ENCODE measurements around the gene LRPAP1. TPM values are rescaled to one million over a fixed set of nuclear protein-coding genes. Genes with fewer than 3 reads are reported as not detected.
A peak's percentile ranks its signal among the peaks of the same experiment; 100 is the strongest.

Gene LRPAP1
- polyA plus RNA-seq, 2 of the 4 experiments (the other 2 are of a cell fraction) = 64.3 to 81.1 TPM

DNA sequence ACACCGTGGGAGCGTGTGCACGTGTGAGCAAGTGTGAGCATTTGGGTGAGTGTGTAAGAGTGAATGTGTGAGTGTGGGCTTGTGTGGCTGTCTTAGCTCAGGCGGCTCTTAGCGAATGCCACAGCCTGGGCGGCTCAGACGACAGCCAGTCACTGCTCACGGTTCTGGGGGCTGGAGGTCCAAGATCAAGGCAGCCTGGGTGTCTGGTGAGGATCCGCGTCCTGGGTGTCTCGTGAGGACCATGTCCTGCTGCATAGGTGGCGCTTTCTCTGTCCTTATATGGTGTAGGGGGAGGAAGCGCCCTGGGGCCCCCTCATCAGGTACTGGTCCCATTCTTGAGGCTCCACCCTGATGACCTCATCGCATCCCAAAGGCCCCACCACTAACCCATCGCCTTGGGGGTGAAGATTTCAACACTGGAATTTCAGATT lies 64.6 kb downstream of the LRPAP1 start (continued):
- TF ChIP-seq, protein P1, sequence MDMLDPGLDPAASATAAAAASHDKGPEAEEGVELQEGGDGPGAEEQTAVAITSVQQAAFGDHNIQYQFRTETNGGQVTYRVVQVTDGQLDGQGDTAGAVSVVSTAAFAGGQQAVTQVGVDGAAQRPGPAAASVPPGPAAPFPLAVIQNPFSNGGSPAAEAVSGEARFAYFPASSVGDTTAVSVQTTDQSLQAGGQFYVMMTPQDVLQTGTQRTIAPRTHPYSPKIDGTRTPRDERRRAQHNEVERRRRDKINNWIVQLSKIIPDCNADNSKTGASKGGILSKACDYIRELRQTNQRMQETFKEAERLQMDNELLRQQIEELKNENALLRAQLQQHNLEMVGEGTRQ (IDR thresholded peaks at IDR 0.05) = no peak
- TF ChIP-seq, protein P2, sequence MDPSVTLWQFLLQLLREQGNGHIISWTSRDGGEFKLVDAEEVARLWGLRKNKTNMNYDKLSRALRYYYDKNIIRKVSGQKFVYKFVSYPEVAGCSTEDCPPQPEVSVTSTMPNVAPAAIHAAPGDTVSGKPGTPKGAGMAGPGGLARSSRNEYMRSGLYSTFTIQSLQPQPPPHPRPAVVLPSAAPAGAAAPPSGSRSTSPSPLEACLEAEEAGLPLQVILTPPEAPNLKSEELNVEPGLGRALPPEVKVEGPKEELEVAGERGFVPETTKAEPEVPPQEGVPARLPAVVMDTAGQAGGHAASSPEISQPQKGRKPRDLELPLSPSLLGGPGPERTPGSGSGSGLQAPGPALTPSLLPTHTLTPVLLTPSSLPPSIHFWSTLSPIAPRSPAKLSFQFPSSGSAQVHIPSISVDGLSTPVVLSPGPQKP (IDR thresholded peaks at IDR 0.05; ENCODE audit: low read depth, low read length) = no peak
- TF ChIP-seq EHF (CRISPR knock-in tag; IDR thresholded peaks at IDR 0.05) = no peak
- TF ChIP-seq JUN (IDR thresholded peaks at IDR 0.05) = no peak

DNA sequence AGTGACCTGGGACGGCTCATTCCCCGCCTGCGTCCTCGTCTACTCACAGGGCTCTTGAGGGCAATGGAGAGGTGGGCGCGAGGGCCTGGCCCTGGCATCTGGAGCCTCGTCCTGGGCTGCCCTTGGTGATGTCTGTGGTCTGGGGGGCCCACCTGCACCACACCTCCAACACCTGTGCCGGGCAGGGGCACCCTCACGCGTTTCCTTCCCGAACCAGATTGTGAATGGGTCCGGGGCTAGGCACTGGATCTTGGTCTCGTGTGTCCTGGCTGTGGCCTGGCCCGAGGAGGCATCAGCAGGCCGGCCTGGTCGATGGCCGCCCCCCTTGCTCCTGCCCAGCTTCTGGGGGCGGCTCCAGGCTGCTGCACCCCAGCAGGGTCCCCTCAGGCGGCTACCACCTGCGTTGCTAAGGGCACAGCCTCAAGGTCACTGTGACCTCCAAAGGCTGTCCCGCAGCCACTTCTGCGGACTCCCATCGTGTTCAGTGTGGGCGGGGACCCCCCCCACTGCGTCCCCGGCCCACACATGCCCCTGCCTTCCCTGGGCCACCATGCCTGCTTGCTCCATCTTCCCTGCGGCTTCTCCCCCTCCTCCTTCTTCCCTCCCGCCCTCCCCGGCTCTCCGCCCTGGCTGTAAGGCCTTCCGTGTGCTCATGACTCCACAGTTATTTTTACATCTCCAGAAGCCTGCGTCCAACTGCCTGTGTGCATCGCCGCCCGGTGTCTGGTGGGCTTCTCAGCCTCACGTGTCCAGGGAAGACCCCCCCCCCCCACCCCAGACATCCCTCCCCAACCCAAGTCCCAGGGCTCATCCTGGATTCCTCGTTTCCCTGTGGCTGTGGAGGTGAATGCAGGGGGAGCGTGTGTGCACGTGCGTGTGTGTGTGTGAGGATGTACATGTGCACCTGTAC lies 65.3 kb downstream of the LRPAP1 start:
- FAIRE-seq (no peak), ATAC-seq (peak in 1 of 2 experiments; percentile 15; a peak in 2 of 6 replicates)
- CTCF ChIA-PET = interaction anchor here (1.2 to 1.9 kb wide), 3 partner anchors 13 to 121 kb away, joined by 3 to 6 read pairs (median 4); no protein-coding TSS in a partner anchor

DNA sequence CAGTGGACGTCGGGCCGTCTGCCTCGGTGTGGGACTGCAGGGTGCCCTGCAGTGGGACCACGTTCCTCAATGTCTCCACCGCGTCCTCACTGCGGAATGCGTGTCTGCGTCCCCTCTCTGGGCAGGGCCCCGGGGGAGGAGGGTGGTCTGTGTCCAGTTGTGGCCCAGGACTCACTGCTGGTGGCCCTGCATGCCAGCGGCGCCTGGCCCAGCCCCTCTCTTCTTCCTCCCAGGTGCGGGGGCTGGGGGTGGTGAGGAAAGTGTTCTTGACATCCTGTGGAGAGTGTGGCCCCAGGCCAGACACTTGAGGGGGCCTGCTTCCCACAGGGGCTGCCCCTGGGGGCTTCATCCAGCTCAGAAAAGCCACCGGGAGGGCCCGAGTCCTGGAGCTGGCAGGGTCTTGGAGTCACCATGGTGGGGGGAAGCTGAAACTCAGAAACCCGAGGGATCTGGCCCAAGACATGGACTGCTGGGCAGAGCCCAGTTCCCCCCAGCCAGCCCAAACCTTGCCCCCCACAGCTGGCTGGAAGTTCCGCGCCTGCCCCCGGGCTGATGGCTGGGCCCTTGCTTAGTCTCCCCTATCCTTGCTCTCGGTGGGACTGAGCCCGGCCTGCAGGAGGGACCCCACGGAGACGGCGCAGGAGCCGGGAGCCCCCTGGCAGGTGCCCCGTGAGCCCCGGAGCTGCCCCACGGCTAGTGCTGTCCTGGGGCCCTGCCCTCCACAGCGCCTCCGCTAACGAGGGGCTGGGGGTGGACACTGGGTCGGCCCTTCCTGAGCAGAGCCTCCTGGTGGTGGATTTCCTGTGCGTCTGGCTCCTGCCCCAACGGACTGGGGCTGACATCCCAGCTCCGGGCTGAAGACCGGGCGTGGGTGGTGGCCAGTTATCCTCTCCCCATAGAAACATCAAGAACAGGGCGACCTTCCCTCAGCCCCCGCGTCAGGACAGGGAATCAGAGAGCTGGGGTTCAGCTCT lies 66.2 kb downstream of the LRPAP1 start:
- ChIA-PET CTCF (interaction anchor here (1.5 to 1.9 kb wide), 2 partner anchors 14 to 120 kb away, joined by 4 to 6 read pairs; no protein-coding TSS in a partner anchor), POLR2A (no interaction called here)
- WGBS (ENCODE audit: missing lambda C conversion rate) = 67% methylated on average over 24 of the region's 41 CpGs
- DNase-seq (ENCODE audit: low read depth in 1 of 2, low spot score in 1 of 2) (no peak), ATAC-seq (peak; percentile 54 to 80; a peak in 4 of 6 replicates), FAIRE-seq (no peak)
- no peaks in the 10 kb centered on the region for H3K9me3 ChIP-seq
- H3K4me1 ChIP-seq = no peaks in the 10 kb centered on the region
- TF ChIP-seq SREBF2 (IDR thresholded peaks at IDR 0.05) (no peak), ZNF302 (CRISPR knock-in tag; IDR thresholded peaks at IDR 0.05) (no peak), EHF (CRISPR knock-in tag; IDR thresholded peaks at IDR 0.05) (no peak), RAD21 (conservative IDR thresholded peaks at IDR 0.05 in 1 of 2, IDR thresholded peaks at IDR 0.05 in 1 of 2) (no peak), MAZ (IDR thresholded peaks at IDR 0.05; ENCODE audit: borderline replicate concordance, low read depth, low read length) (no peak), POLR2AphosphoS2 (conservative IDR thresholded peaks at IDR 0.05; ENCODE audit: low read length) (no peak), CEBPB (IDR thresholded peaks at IDR 0.05) (no peak)
- H3K27ac ChIP-seq = no peak overlapping the region
- no peak overlapping the region for H3K4me2 ChIP-seq
- H3K4me3 ChIP-seq = no peak overlapping the region

More for the DNA sequence above, 65.3 kb downstream of the LRPAP1 start:
- no peak for DNase-seq (ENCODE audit: low read depth in 1 of 2, low spot score in 1 of 2)
- POLR2A ChIA-PET = no interaction called here
- H3K4me2 ChIP-seq = no peak overlapping the region
- H3K4me1 ChIP-seq = no peaks in the 10 kb centered on the region
- no peak for TF ChIP-seq CBX2 (IDR thresholded peaks at IDR 0.05; ENCODE audit: borderline replicate concordance, low read depth)
- no peak for TF ChIP-seq FOXS1 (CRISPR knock-in tag; IDR thresholded peaks at IDR 0.05)
- no peak for TF ChIP-seq RAD21 (conservative IDR thresholded peaks at IDR 0.05 in 1 of 2, IDR thresholded peaks at IDR 0.05 in 1 of 2)
- no peak for TF ChIP-seq TP53 (CRISPR knock-in tag; IDR thresholded peaks at IDR 0.05)
- no peak for TF ChIP-seq ESRRA (IDR thresholded peaks at IDR 0.05; ENCODE audit: borderline replicate concordance, low read length)
- TF ChIP-seq, protein P3, sequence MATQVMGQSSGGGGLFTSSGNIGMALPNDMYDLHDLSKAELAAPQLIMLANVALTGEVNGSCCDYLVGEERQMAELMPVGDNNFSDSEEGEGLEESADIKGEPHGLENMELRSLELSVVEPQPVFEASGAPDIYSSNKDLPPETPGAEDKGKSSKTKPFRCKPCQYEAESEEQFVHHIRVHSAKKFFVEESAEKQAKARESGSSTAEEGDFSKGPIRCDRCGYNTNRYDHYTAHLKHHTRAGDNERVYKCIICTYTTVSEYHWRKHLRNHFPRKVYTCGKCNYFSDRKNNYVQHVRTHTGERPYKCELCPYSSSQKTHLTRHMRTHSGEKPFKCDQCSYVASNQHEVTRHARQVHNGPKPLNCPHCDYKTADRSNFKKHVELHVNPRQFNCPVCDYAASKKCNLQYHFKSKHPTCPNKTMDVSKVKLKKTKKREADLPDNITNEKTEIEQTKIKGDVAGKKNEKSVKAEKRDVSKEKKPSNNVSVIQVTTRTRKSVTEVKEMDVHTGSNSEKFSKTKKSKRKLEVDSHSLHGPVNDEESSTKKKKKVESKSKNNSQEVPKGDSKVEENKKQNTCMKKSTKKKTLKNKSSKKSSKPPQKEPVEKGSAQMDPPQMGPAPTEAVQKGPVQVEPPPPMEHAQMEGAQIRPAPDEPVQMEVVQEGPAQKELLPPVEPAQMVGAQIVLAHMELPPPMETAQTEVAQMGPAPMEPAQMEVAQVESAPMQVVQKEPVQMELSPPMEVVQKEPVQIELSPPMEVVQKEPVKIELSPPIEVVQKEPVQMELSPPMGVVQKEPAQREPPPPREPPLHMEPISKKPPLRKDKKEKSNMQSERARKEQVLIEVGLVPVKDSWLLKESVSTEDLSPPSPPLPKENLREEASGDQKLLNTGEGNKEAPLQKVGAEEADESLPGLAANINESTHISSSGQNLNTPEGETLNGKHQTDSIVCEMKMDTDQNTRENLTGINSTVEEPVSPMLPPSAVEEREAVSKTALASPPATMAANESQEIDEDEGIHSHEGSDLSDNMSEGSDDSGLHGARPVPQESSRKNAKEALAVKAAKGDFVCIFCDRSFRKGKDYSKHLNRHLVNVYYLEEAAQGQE (IDR thresholded peaks at IDR 0.05) = no peak
- TF ChIP-seq, protein P1 (IDR thresholded peaks at IDR 0.05) = no peak
- 61% methylated on average over 16 of the region's 40 CpGs for WGBS (ENCODE audit: missing lambda C conversion rate)
- H3K4me3 ChIP-seq = no peak overlapping the region
- no peak overlapping the region for H3K27ac ChIP-seq
- H3K9me3 ChIP-seq = no peaks in the 10 kb centered on the region
